NCI-H460 (cell line): ENCODE data around the gene CCT6A. TPM values are rescaled to one million over a fixed set of nuclear protein-coding genes. Genes with fewer than 3 reads are reported as not detected.
"Not testable (repeated sequence)": the region's sequence is repeated elsewhere in the genome, so short reads cannot be mapped to it uniquely, and the experiment has no call there.

Experiments used
- DNase-seq: peaks from one replicate; pipeline ENCODE4 v3.0.0-alpha.2; 2016; ENCODE audit warnings: low read depth; ENCODE audit errors: extremely low read depth
- small RNA-seq, 2 experiments: library from RNA; depleted of rRNA; stranded (forward); fragments of <200 nt; gene quantifications; one replicate each; pipeline ENCODE3, GENCODE V24; 2014
- total RNA-seq: library from RNA; depleted of rRNA; stranded (reverse); fragments of >200 nt; shearing (Covaris generic); gene quantifications from 2 replicates; pipeline ENCODE4 v1.2.3, GENCODE V29; 2014; rRNA removed

Gene CCT6A
- total RNA-seq, 1 experiment from 2014 or later = 134 TPM

DNA sequence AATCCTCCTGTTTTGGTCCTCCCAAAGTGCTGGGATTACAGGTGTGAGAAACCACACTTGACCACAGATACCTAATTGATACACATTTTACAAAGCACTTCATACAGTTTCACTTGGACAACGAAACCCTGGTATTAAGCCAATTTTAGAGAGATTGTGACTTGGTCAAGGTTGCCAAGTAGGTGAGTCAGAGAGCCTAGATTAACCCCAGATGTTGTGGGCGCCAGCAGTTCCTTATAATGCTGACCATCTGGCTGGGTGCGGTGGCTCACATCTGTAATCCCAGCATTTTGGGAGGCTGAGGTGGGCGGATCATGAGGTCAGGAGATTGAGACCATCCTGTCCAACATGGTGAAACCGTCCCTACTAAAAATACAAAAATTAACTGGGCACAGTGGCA, 46.1 kb downstream of the CCT6A start:
- no peak for DNase-seq

DNA sequence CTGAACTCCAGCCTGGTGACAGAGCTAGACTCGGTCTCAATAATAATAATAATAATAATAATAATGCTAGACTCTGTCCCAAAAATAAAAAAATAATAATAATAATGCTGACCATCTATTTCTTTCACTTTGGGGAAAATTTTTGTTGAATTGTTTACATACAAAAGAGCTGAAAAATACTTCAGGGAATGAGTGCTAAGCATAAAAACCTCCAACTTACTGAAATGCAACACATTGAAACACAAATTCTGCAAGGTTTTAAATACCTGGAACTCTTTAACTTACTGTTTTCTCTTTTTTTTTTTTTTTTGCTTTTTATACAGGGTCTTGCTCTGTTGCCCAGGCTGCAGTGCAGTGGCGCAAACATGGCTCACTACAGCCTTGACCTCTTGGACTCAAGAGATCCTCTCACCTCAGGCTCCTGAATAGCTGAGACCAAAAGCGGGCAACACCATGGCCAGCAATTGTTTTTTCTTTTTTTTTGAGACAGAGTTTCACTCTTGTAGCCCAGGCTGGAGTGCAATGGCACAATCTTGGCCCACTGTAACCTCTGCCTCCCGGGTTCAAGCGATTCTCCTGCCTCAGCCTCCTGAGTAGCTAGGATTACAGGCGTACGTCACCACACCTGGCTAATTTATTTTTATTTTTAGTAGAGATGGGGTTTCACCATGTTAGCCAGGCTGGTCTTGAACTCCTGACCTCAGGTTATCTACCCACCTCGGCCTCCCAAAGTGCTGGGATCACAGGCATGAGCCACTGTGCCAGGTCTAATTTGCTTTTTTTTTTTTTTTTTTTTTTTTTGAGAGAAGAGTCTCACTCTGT, 46.8 kb downstream of the CCT6A start:
- not testable (repeated sequence) for DNase-seq

DNA sequence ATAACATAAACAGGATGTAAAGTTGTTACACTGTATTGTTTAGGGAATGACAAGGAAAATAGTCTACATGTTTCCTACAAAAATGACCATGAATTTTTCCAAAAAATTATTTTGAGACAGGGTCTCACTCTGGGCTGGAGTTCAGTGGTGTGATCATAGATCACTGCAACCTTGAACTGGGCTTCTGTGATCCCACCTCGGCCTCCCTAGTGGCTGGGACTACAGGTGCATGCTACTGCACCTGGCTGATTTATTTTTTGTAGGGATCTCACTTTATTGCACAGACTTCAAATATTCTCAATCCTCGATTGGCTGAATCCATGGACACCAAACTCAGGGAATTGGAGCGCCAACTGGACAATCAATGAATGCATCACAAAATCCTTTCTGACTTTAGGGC, 48.1 kb downstream of the CCT6A start:
- DNase-seq = no peak

DNA sequence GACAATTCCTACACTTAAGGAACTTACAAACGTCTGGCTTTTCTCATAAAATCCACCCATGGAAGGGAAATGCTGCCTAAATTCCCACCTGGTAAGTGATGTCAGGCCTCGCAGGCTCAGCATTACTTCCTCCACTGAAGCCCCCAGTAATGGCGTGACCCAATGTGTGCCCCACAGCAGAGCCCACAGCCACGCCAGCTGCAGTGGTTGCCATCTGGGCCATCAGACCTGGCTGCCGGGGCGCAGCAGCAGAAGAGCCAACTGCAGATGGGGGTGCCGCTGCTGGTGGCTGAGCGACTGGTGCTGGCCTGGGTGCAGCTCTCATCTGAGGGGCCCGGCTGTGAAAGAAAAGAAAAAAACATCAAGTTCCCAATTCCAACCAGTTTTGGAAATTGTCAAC, 52.6 kb downstream of the CCT6A start:
- not testable (repeated sequence) for DNase-seq

DNA sequence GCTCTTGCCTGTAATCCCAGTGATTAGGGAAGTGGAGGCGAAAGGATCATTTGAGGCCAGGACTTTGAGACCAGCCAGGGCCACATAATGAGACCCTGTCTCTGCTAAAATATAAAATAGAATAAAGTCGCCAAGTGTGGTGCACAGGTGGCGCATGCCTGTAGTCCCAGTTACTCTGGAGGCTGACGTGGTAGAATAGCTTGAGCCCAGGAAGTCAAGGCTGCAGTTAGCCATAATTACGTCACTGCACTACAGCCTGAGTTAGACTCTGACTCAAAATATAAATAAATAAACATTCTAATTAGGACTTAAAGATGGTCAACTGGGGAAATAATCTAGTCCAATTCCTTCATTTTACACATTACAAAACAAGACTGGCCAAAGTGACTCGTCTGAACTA, 53.9 kb downstream of the CCT6A start:
- DNase-seq = peak; percentile 12

DNA sequence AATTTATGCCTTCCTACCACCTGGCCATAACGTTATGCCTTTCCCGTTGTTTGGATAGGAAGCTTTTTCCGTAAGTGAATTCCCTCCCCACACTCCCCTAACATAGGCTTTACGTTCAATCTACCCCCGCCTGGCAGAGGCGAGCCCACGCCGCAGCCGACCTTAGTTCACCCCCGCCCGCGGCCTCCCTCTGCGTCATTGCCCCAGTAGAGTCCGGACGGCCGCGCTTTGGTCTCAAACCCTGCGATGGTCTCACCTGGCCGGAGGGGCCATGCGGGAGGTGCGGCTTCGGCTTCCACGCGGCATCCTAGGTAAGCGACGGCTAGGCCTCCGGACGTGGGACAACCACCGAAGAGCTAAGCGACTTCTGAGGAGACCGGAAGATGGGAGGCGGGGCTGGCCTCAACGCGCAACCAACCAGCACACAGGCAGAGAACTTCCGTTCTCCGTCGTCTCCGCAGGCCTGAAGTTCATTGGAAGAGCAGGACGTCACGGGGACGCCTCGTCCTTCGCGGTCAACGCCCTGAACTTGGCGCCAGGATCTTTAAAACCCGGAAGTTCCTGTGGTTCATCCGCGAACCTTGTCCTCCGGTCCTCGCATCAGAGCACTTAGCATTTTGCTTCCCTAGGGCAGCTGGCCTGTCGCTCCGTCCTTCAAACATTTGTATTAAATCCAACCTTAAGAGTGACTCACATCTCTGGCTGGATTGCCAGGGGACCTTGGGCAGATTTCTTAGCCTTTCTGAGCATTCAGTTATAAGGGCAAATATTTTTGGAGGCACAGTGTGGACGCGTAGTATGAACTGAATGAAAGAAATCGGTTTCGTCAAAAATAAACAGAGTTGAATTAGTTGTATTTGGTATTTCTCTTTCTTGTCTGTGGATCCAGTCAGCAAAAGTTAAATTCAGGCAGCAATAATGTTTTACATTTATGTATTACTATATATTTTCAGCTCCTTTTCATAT, 54.8 kb downstream of the CCT6A start, which contains the start of gene CHCHD2:
Gene CHCHD2 (minus strand): TSS at position 369 of the 966 bp plus-strand sequence. CDS start 63 bp downstream, at position 306.
- peak; percentile 90 for DNase-seq

DNA sequence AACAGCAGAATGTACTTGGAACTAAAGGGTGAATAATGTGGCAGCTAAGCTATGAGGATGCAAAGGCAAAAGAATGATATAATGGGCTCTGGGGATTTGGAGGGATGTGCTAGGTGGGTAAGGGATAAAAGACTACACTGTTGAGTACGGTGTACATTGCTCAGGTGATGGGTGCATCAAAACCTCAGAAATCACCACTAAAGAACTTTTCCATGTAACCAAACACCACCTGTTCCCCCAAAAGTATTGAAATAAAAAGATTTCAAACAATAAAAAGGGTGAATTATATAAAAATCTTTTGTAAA, 56.3 kb downstream of the CCT6A start:
- DNase-seq = no peak

DNA sequence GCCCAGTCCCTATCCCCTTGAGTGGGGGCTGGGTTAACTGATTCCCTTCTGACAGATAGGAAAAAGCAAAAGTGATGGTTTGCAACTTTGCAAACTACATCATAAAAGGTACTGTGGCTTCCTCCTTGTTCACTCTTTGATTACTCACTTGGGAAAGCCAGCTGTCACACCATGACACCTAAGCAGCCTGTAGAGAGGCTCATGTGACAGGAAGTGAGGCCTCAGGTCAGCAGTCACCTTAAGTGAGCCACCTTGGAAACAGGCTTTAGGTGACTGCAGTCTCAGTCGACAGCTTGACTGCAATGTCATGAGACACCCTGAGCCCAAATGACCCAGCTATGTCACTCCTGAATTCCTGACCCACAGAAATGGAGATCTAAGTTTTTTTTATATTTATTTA, 59.0 kb downstream of the CCT6A start:
- DNase-seq = no peak

DNA sequence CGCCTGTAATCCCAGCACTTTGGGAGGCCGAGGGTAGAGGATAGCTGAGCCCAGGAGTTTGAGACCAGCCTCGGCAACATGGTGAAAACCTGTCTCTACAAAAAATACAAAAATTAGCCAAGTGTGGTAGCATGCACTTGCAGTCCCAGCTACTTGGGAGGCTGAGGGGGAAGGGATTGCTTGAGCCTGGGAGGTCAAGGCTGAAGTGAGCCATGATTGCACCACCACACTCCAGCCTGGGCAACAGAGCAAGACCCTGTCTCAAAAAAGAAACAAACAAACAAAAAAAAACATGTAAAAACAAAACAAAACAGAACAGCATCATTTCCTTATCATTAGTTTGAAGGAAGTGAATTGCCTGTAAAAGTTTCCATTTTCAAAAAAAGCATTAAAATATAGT, 60.7 kb downstream of the CCT6A start:
- not testable (repeated sequence) for DNase-seq

Small RNA genes lying within 50 kb of the gene (small RNA-seq; reads per million reads assigned to genes)
- gene SNORA15 (0.02 to 1.1 reads per million in 2 experiments), gene SNORA22B (0 to 0.10 reads per million in 2 experiments)

Other genes starting within 250 kb of the CCT6A start
- not detected in 2 replicates for gene SEPTIN14, start 189.0 kb upstream of the CCT6A start, total RNA-seq
- 0.69 and 0.74 TPM in 2 replicates for gene ZNF713, start 164.3 kb upstream of the CCT6A start, total RNA-seq
- gene MRPS17, start 99.9 kb upstream of the CCT6A start, total RNA-seq = 9.8 and 13.9 TPM in 2 replicates
- 32.7 and 38.1 TPM in 2 replicates for gene NIPSNAP2, start 87.2 kb upstream of the CCT6A start, total RNA-seq
- 40.3 and 50.0 TPM in 2 replicates for gene PSPH, start 321 bp upstream of the CCT6A start, total RNA-seq
- 81.5 and 99.4 TPM in 2 replicates for gene SUMF2, start 12.5 kb downstream of the CCT6A start, total RNA-seq
- gene PHKG1, start 41.2 kb downstream of the CCT6A start, total RNA-seq = not detected in 2 replicates
- gene CHCHD2, start 54.7 kb downstream of the CCT6A start, total RNA-seq = 141 and 167 TPM in 2 replicates
- gene NUPR2, start 64.7 kb downstream of the CCT6A start, total RNA-seq = not detected in 2 replicates